DMS 273 (cell line): ENCODE results near the gene MAT2A.
"Not testable (repeated sequence)": the region's sequence is repeated elsewhere in the genome, so short reads cannot be mapped to it uniquely, and the experiment has no call there.

Experiments used
- DNase-seq: peaks from one replicate; lab custom pipeline; 2025; ENCODE audit not compliant: unreplicated experiment; lab: John Stamatoyannopoulos, UW

The MAT2A gene

DNA sequence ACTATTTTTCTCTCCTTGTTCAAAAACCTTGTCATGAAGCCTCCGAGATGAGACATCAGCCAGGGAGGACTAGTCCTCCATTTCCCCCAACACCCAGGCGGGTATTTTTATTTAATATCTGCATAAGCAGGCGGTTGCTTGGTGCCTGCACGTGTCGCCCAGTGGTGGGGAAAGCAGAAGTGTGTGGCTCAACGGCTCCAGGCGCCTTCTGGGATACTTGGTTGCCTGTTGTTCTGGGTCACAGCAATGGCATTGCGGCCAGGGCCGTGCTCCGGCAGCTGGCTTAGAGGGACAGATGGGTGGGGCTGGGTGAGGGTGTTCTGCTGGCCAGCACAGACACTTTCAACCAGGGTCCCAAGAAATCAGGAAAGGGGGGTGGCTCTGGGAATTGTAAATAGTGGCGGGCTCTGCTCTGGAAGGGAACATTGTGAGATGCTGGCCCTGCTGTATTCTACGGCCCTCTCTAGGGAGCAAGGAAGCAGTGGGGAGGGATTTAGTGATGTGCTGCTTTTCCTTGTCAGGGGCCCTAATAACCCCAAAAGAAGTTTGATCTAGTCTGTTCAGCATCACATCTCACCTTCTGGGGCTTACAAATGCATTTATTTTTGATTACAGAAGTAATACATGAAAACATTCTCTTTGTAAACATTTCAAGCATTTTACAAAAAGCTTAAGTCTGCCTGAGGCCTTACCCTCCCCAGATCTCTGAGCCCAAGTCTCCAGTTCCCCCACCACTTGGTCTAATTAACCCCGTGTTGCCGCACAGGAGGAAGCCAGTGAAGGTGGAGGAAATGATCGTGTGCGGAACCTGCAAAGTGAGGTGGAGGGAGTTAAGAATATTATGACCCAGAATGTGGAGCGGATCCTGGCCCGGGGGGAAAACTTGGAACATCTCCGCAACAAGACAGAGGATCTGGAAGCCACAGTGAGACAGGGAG, 39.5 kb downstream of the MAT2A start:
- DNase-seq = no peak

DNA sequence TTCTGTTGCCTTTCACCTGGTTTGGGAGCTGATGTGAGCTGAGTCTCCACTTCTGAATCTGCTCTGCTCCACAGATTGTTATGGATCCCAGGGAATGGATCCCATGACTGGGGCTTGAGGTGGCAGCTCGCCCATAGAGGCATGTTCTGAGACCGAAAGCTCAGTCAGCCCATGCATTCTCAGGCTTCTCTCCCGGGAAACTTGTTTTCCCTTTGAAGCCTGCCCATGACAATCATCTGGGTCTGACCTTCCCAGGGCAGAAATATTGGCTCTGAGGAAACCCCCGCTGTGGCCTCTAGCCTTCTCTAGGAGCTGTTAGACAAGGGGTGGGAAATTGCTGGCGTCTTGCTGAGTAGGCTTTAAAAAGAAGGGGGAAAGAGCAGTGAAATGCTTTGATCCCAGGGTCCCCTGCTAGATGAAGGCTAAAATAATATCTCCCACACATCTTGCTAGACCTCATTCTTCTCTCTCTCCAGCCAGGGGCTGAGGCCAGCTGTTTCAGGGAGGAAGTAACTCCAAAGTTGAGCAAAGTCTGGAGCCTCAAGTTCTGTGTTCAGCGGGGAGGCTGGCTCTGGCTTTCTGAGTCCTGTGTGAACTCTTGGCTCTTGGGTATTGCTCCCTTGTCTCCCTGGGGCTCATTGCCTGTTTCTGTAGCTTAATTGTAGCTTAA, 40.4 kb downstream of the MAT2A start:
- no peak for DNase-seq

- DNase-seq = no peak
Observed at GRCh38 chr2:85580206-85580605, 41.2 kb downstream of the MAT2A start.

- no peak for DNase-seq
Observed at GRCh38 chr2:85582492-85582891, 43.5 kb downstream of the MAT2A start.

DNA sequence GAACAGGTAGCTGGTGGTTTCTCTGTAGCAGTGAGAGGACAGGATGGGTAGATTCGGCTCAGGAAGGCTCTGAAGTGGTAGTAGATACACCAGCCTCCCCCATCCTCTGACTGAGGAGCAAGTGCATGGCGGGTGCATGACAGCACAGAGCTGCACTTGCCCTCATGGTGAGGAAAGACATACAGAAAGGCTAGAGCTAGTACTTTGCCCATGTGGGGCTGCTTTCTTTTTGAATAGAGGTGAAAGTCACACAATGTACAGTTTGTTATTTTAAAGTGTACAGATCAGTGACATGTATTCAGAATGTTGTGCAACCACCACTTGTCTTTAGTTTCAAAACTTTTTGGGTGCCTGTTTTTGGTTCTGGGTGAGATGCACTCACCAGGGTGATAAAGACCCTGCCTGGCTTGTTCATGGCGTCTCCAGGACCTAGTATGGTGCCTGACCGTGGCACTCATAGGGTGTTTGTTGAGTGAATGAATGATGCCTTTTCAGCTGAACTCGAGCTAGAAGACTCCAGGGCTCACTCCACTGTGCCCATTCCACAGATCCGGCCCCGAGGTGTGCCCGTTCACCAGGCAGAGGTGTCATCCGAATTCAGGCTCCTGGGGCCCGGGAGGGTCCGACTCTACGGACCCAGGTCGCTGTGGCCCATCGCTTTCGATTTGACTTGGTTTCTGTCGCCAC, 44.8 kb downstream of the MAT2A start:
- DNase-seq = no peak

- no peak for DNase-seq
Observed at GRCh38 chr2:85584354-85584856, 45.4 kb downstream of the MAT2A start, which contains the start of gene VAMP5. TSS of gene VAMP5 (plus strand) at chr2:85584431. CDS start at chr2:85584491, 60 bp downstream.

DNA sequence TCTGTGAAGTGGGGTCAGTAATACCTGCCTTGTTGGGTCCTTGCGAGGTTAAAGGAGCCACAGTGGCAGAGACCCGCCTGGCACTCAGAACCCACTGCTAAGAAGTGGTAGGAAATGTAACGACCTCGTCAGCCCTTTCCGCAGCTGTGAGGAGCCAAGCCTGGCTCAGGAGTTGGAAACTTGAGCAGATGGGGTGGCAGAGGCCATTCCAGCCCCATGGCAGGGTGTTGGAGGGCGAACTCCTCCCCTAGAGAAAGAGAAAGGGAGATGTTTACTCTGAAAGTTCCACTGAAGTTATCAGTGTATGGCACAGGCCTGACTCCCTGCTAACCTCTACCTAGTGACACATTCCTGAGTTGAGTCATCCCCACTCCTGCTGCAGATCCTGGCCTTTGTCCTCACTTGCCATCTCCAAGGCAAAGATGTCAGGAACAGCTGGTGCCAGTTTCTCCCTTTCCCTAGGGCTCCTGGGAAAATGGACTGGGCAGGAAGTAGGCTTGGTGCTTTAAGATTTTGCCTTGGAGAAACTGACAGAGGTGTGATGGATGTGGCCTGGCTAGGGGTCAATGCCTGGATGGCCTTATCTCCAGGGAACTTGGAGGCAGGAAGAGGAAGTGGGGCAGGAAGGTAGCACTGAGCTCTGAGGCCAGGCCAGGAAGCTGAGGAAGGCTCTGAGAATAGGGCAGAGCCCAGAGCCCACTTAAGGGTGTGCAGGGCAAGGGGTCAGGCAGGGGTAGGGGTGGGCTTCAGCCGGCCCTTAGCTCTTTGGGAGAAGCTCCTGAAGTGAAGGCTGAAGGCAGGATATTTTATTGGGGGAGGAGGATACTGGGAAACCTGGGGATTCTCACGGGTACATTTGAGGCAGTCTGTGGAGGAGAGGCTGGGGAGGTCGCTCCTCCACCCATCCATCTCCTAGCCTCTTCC, 46.2 kb downstream of the MAT2A start:
- peak; percentile 77 for DNase-seq

DNA sequence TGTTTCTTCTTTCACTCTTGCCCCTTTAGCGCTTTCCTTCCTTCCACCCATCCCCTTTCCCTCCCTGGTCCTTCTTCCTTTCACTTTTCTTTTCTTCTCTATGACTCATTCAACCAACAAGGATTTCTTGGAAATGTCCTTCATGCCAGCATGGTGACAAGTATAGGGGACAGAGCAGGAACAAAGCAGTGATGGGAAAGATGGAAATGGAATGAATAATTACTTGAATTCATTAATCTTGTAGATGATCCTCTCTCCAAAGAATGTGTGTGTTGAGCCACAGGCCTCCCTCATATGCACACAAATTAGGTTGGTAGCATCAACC, 46.8 kb downstream of the MAT2A start:
- no peak for DNase-seq

- DNase-seq = no peak
Observed at GRCh38 chr2:85588236-85588635, 49.3 kb downstream of the MAT2A start.

GRCh38 chr2:85588645-85589044, 49.7 kb downstream of the MAT2A start:
- no peak for DNase-seq

GRCh38 chr2:85589181-85589580, 50.2 kb downstream of the MAT2A start:
- DNase-seq = no peak

DNA sequence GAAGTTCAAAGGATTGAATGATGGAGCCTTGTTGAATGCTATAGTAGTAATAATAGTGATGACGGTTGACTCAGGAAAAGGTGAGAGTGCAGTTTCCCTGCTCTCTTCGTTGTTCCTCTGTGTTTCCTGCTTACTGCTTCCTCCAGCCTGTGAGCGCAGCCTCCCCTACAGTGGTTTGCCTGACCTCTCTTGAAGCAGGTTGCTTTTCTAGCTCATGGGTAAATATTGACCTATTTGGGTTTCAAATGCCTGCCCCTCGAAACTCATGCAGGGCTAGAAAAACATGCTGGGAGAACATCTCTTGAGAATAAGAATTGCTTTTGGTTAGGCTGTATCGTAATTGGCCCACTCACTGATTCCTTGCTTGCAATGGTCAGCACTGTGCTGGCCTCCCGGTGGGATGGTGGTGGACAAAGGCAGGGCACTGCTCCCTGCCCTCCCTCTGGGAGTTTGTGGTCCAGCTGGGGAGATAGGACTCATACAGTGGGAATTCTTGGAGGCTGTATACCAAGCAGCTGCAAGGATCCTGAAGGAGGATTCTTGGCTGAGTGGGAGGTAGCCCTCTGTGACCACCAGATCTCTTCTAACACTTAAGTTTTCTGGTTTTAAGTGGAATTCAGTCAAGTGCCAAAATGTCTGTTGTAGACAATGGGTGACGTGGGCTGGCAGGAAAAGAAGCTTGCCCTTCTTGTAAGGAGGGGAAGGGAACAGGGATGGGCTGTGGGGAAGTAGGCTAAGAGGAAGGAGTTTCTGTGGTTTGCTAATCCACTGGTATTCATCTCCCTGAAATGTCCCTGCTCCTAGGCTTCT, 51.2 kb downstream of the MAT2A start:
- DNase-seq = no peak

- DNase-seq = no peak
Observed at GRCh38 chr2:85590950-85591349, 52.0 kb downstream of the MAT2A start.

DNA sequence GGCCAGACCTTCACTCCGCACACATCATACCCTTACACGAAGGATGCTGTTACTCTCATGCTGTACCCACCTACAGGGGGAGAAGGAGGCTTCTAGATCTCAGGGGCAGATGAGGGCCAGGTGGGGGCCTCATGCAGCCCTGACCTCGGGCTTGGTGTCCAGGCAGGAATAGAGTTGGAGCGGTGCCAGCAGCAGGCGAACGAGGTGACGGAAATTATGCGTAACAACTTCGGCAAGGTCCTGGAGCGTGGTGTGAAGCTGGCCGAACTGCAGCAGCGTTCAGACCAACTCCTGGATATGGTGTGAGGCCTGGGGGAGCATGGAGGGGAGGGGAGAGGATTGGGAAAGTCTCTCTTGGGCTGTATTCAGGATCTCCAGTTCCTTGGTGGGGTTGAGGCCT, 52.6 kb downstream of the MAT2A start:
- no peak for DNase-seq

- not testable (repeated sequence) for DNase-seq
Observed at GRCh38 chr2:85592299-85592698, 53.3 kb downstream of the MAT2A start.

GRCh38 chr2:85593023-85593422, 54.1 kb downstream of the MAT2A start:
- no peak for DNase-seq
